IMR-90 (cell line): ENCODE measurements around the gene KCNH4. TPM values are rescaled to one million over a fixed set of nuclear protein-coding genes. Genes with fewer than 3 reads are reported as not detected.

Experiments
- ATAC-seq: fragments of 200-7000 bp; cut with Tn5 transposase; 2 replicates; pipeline ENCODE4 v1.9.1; 2020; ENCODE audit warnings: low read depth, mild to moderate bottlenecking, moderate library complexity
- BruUV-seq: library from RNA; stranded (reverse); fragments of 400-500 nt; replicated peaks from 2 replicates; lab custom pipeline; 2021; lab: Mats Ljungman, UMichigan
- CTCF ChIA-PET: fragments of 300-600 bp; formaldehyde crosslinking; extraction: SDS; loops from one replicate; lab custom pipeline; 2021; ENCODE audit warnings: antibody characterized with exemption; lab: Yijun Ruan, JAX
- POLR2A ChIA-PET: fragments of 300-600 bp; sonication (Branson Sonifier 250); formaldehyde crosslinking; loops from one replicate; lab custom pipeline; 2022; ENCODE audit warnings: antibody characterized with exemption; ENCODE audit not compliant: unreplicated experiment; lab: Charles Lee
- DNase-seq: peaks from one replicate; pipeline ENCODE4 v3.0.0; 2013
- H2AFZ ChIP-seq: replicated peaks from 2 replicates; pipeline ENCODE3; 2013; ENCODE audit warnings: low read length, mild to moderate bottlenecking; ENCODE audit not compliant: poor library complexity
- H2AK5ac ChIP-seq: 2 replicates; pipeline ENCODE4 v1.6.1; 2013; ENCODE audit warnings: low read depth, low read length, inconsistent platforms
- H2AK9ac ChIP-seq: replicated peaks from 2 replicates; pipeline ENCODE3; 2013; ENCODE audit warnings: mild to moderate bottlenecking, low read depth, low read length, moderate library complexity; ENCODE audit not compliant: poor library complexity
- H2BK120ac ChIP-seq: 2 replicates; pipeline ENCODE4 v1.6.1; 2013; ENCODE audit warnings: low read depth, low read length, inconsistent platforms
- H2BK15ac ChIP-seq: 3 replicates; pipeline ENCODE4 v1.6.1; 2013; ENCODE audit warnings: low read depth, low read length, inconsistent platforms
- H2BK20ac ChIP-seq: 2 replicates; pipeline ENCODE4 v1.6.1; 2013; ENCODE audit warnings: low read depth, mild to moderate bottlenecking, inconsistent platforms, low read length, moderate library complexity
- H2BK5ac ChIP-seq: 2 replicates; pipeline ENCODE4 v1.6.1; 2013; ENCODE audit warnings: mild to moderate bottlenecking, low read depth, low read length, inconsistent platforms; ENCODE audit not compliant: poor library complexity, severe bottlenecking
- H3K14ac ChIP-seq: replicated peaks from 2 replicates; pipeline ENCODE4 v1.6.1; 2013; ENCODE audit warnings: low read depth, low read length, inconsistent platforms
- H3K18ac ChIP-seq: 2 replicates; pipeline ENCODE4 v1.6.1; 2013; ENCODE audit warnings: low read depth, low read length, control low read depth
- H3K23ac ChIP-seq: 2 replicates; pipeline ENCODE4 v1.6.1; 2013; ENCODE audit warnings: low read depth, low read length, inconsistent platforms
- H3K27ac ChIP-seq: 2 replicates; pipeline ENCODE4 v1.5.1; 2013; ENCODE audit warnings: mild to moderate bottlenecking, control low read depth, low read length; ENCODE audit not compliant: insufficient read depth
- H3K27me3 ChIP-seq: 2 replicates; pipeline ENCODE4 v1.6.1; 2013; ENCODE audit warnings: low read length; ENCODE audit not compliant: control insufficient read depth, insufficient read depth
- H3K36me3 ChIP-seq: 2 replicates; pipeline ENCODE4 v1.6.1; 2013; ENCODE audit warnings: low read length, mixed read lengths; ENCODE audit not compliant: control insufficient read depth, insufficient read depth
- H3K4ac ChIP-seq: 2 replicates; pipeline ENCODE4 v1.6.1; 2013; ENCODE audit warnings: low read depth, low read length, inconsistent platforms
- H3K4me1 ChIP-seq: 2 replicates; pipeline ENCODE4 v1.6.1; 2013; ENCODE audit warnings: low read length, mixed read lengths; ENCODE audit not compliant: control insufficient read depth, insufficient read depth
- H3K4me2 ChIP-seq: 2 replicates; pipeline ENCODE4 v1.6.1; 2013; ENCODE audit warnings: low read depth, mild to moderate bottlenecking, control low read depth, low read length, moderate library complexity
- H3K4me3 ChIP-seq: 2 replicates; pipeline ENCODE4 v1.5.1; 2013; ENCODE audit warnings: low read depth, mild to moderate bottlenecking, control low read depth, low read length, moderate library complexity; ENCODE audit not compliant: insufficient read depth
- H3K56ac ChIP-seq: 2 replicates; pipeline ENCODE4 v1.6.1; 2013; ENCODE audit warnings: low read length, inconsistent platforms; ENCODE audit not compliant: insufficient read depth; ENCODE audit errors: extremely low read depth
- H3K79me1 ChIP-seq, 2 experiments: 2 replicates each; pipeline ENCODE4 v1.6.1; 2013; ENCODE audit warnings: low read length in 2 of 2, inconsistent platforms in 1 of 2, low read depth in 1 of 2
- H3K9ac ChIP-seq: 2 replicates; pipeline ENCODE4 v1.6.1; 2013; ENCODE audit warnings: low read depth, low read length, control low read depth
- H3K9me1 ChIP-seq: 2 replicates; pipeline ENCODE4 v1.6.1; 2013; ENCODE audit warnings: low read length, inconsistent platforms; ENCODE audit not compliant: insufficient read depth
- H3K9me3 ChIP-seq: 2 replicates; pipeline ENCODE4 v1.6.1; 2013; ENCODE audit warnings: low read length; ENCODE audit not compliant: control insufficient read depth, insufficient read depth
- H4K20me1 ChIP-seq: 2 replicates; pipeline ENCODE4 v1.6.1; 2013; ENCODE audit warnings: low read length, inconsistent platforms; ENCODE audit not compliant: insufficient read depth
- H4K5ac ChIP-seq: 2 replicates; pipeline ENCODE4 v1.6.1; 2013; ENCODE audit warnings: mild to moderate bottlenecking, low read depth, low read length, control low read depth
- H4K8ac ChIP-seq, 2 experiments: 2 replicates each; pipeline ENCODE4 v1.6.1; 2013; ENCODE audit warnings: low read depth in 2 of 2, low read length in 2 of 2, control low read depth in 1 of 2, inconsistent platforms in 1 of 2
- H4K91ac ChIP-seq: 2 replicates; pipeline ENCODE4 v1.6.1; 2013; ENCODE audit warnings: low read depth, low read length, inconsistent platforms; ENCODE audit not compliant: insufficient read depth
- CEBPB ChIP-seq: IDR thresholded peaks from 2 replicates; pipeline ENCODE4 v1.6.1; 2012; ENCODE audit warnings: low read depth, low read length, improper control_type of control experiment
- CHD1 ChIP-seq: IDR thresholded peaks from 2 replicates; pipeline ENCODE4 v1.6.1; 2012; ENCODE audit warnings: low read depth, low read length, improper control_type of control experiment
- FOS ChIP-seq: fragments of 150-350 bp; IDR thresholded peaks from 2 replicates; pipeline ENCODE4 v1.6.1; 2016; ENCODE audit warnings: low read depth, low read length
- MXI1 ChIP-seq: IDR thresholded peaks from 2 replicates; pipeline ENCODE4 v1.6.1; 2012; ENCODE audit warnings: low read depth, mild to moderate bottlenecking, low read length, moderate library complexity, borderline replicate concordance
- NFE2L2 ChIP-seq: fragments of 150-350 bp; IDR thresholded peaks from 2 replicates; pipeline ENCODE4 v1.6.1; 2016; ENCODE audit warnings: low read depth, mild to moderate bottlenecking, low read length
- POLR2A ChIP-seq: IDR thresholded peaks from 2 replicates; pipeline ENCODE4 v1.6.1; 2012; ENCODE audit warnings: mild to moderate bottlenecking, low read depth, low read length
- RAD21 ChIP-seq: IDR thresholded peaks from 2 replicates; pipeline ENCODE4 v1.6.1; 2012; ENCODE audit warnings: low read length, improper control_type of control experiment
- RCOR1 ChIP-seq: IDR thresholded peaks from 2 replicates; pipeline ENCODE4 v1.6.1; 2012; ENCODE audit warnings: mild to moderate bottlenecking, low read length, improper control_type of control experiment; ENCODE audit not compliant: insufficient replicate concordance
- RFX5 ChIP-seq: IDR thresholded peaks from 2 replicates; pipeline ENCODE4 v1.8.0; 2012; ENCODE audit warnings: low read depth, mild to moderate bottlenecking, low read length, moderate library complexity
- SMC3 ChIP-seq: fragments of 150-350 bp; IDR thresholded peaks from 2 replicates; pipeline ENCODE4 v1.6.1; 2016; ENCODE audit warnings: low read depth, mild to moderate bottlenecking, antibody characterized with exemption, low read length, moderate library complexity
- WGBS, 2 experiments: methylation state at CpG; one replicate each; pipeline versions ENCODE4 v1.1.5 to v1.1.7; 2013; ENCODE audit warnings: missing lambda C conversion rate in 2 of 2; ENCODE audit not compliant: insufficient read length in 1 of 2; ENCODE audit errors: extremely low coverage in 2 of 2; 5-methylcytosine and 5-hydroxymethylcytosine counted together
- dilution Hi-C: fragments of 300-500 bp; cut with HindIII; formaldehyde crosslinking; loops from one replicate; pipeline ENCODE4 v1.14.3; 2018; ENCODE audit warnings: low sequenced_read_pairs; ENCODE audit not compliant: unreplicated experiment
- in situ Hi-C: fragments of 300-500 bp; cut with MboI; formaldehyde crosslinking; loops from 3 replicates; pipeline ENCODE4 v1.14.3; 2019; ENCODE audit warnings: low sequenced_read_pairs, inconsistent platforms, mixed read lengths
- intact Hi-C: fragments of 100-400 bp; cut with micrococcal nuclease; formaldehyde crosslinking; loops from 2 replicates; pipeline ENCODE4 v1.10.0; 2022
- polyA plus RNA-seq, 3 experiments: library from polyadenylated mRNA; depleted of rRNA; stranded (reverse); fragments of >200 nt; gene quantifications; 2 replicates each; pipeline ENCODE4 v1.2.3, GENCODE V29; 2012; ENCODE audit warnings: low replicate concordance in 1 of 3
- total RNA-seq: library from RNA; depleted of rRNA; stranded (reverse); fragments of >200 nt; gene quantifications from 2 replicates; pipeline ENCODE4 v1.2.3, GENCODE V29; 2012
- TF ChIP-seq, protein P1 (sequence below): fragments of 150-350 bp; IDR thresholded peaks from 2 replicates; pipeline ENCODE4 v1.6.1; 2016; ENCODE audit warnings: low read depth, mild to moderate bottlenecking, low read length, moderate library complexity, borderline replicate concordance

KCNH4 gene
- total and polyA plus RNA-seq, 2 of the 4 experiments (the other 2 are of a cell fraction), result 0.03 TPM; not detected in 1

DNA sequence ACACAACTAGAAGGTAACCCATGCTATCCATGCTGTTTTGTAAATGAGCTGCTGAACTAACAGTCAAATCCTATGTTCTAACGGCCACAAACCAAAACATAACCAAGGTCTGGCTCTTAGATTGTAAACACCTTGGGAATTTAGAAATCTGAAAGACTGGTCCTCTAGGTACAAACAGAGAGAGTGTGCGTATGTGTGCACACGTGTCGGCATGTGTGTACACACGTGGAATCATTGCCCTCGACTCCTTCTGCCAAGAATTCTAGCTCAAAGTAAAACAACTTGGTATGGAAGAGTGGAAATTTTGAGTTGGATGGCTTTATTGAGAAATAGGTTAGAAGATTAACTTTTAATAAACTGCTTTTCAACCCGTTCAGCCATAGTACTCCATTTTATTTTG, 31.4 kb upstream of the KCNH4 start:
- Histone ChIP-seq H3K4me2 (no peak overlapping the region), H2AFZ (no peak overlapping the region), H3K9ac (no peak overlapping the region), H3K4ac (no peak overlapping the region), H4K5ac (no peak overlapping the region), H3K4me1 (no peaks in the 10 kb centered on the region), H4K20me1 (no peaks in the 10 kb centered on the region; the same call in 1 of the 2 replicates), H2BK15ac (no peak overlapping the region), H3K79me1 (peaks cover 4 to 5% of the 10 kb centered on the region in 2 experiments; a peak in 2 of 4 replicates), H2AK5ac (no peak overlapping the region), H3K14ac (no peak overlapping the region), H4K91ac (no peak overlapping the region), H4K8ac (no peak overlapping the region), H3K9me1 (no peaks in the 10 kb centered on the region), H3K27me3 (no peaks in the 10 kb centered on the region), H3K18ac (no peak overlapping the region), H2AK9ac (no peak overlapping the region), H3K9me3 (no peaks in the 10 kb centered on the region), H3K4me3 (no peak overlapping the region), H2BK5ac (no peak overlapping the region), H3K27ac (no peak overlapping the region), H3K23ac (no peak overlapping the region), H3K36me3 (peaks cover 42% of the 10 kb centered on the region), H3K56ac (no peak overlapping the region), H2BK20ac (no peak overlapping the region), H2BK120ac (no peak overlapping the region)
- POLR2A ChIA-PET, result no interaction called here
- CTCF ChIA-PET, result no interaction called here
- WGBS, 2 experiments, result 100% methylated on average over 1 of the region's 7 CpGs; no CpG with 5 or more reads in 1 of the 2 experiments
- intact Hi-C loops, result no loop called here
- TF ChIP-seq, protein P1, sequence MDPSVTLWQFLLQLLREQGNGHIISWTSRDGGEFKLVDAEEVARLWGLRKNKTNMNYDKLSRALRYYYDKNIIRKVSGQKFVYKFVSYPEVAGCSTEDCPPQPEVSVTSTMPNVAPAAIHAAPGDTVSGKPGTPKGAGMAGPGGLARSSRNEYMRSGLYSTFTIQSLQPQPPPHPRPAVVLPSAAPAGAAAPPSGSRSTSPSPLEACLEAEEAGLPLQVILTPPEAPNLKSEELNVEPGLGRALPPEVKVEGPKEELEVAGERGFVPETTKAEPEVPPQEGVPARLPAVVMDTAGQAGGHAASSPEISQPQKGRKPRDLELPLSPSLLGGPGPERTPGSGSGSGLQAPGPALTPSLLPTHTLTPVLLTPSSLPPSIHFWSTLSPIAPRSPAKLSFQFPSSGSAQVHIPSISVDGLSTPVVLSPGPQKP, result no peak
- no peak for TF ChIP-seq NFE2L2
- no peak for TF ChIP-seq POLR2A
- TF ChIP-seq SMC3, result no peak
- TF ChIP-seq CHD1, result no peak
- no peak for TF ChIP-seq MXI1
- TF ChIP-seq CEBPB, result no peak
- no peak for TF ChIP-seq FOS
- TF ChIP-seq RFX5, result no peak
- no peak for TF ChIP-seq RCOR1
- no peak for TF ChIP-seq RAD21
- no peak for ATAC-seq
- dilution Hi-C loops, result no loop called here
- DNase-seq, result no peak
- BruUV-seq, result no TSS peak
- in situ Hi-C loops, result no loop called here
